Keratinocyte (primary cell): ENCODE data around the gene ITGAD.

Experiments
- CTCF ChIP-seq, 3 experiments: IDR thresholded peaks in 1 of 3; conservative IDR thresholded peaks in 1 of 3; optimal IDR thresholded peaks in 1 of 3; 2 replicates in 2 of 3; 3 replicates in 1 of 3; pipeline versions ENCODE3 to v1.5.1; 2011; ENCODE audit warnings: low read length in 3 of 3, mild to moderate bottlenecking in 3 of 3, moderate library complexity in 2 of 3, control low read depth in 1 of 3, inconsistent platforms in 1 of 3; ENCODE audit not compliant: insufficient read depth in 2 of 3; ENCODE audit errors: extremely low read depth in 1 of 3
- EZH2 ChIP-seq: IDR thresholded peaks from one replicate; pipeline ENCODE4 v1.6.1; 2012; ENCODE audit warnings: inconsistent platforms, mild to moderate bottlenecking, low read length, moderate library complexity

DNA sequence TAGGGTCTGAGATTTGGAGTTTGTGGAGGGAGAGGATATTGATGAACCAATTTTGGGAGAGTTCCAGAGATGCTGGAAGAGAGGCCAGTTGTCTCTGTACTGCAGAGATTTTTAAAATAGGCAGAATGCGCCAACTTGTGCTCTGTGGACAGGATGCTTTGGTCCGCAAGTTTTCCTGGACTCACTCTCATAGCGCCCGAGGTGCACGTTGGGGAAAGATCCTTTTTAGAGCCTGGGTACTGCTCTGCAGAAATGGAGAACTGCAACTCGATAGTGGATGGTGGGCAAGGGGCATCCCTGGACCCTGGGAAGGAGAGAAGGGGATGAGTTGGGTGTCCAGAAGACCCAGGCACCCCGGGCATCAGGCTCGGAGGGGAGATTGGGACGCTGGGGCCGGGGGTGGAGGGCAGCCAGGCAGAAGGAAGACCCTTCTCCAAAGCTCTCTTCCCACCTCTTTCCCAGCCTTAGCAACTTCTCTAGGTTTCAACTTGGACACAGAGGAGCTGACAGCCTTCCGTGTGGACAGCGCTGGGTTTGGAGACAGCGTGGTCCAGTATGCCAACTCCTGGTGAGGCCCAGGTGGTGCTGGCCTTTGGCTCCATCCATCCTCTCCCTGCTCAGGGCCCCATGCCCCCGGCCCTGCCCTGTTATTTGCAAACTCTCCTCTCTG lies 37.6 kb upstream of the ITGAD start:
- TF ChIP-seq CTCF (optimal IDR thresholded peaks at IDR 0.05 in 1 of 3, IDR thresholded peaks at IDR 0.05 in 1 of 3, conservative IDR thresholded peaks at IDR 0.05 in 1 of 3; ENCODE audit: extremely low read depth in 1 of 3, insufficient read depth in 2 of 3, low read length in 3 of 3) (no peak), EZH2 (no peak)
